Measurements from ENCODE around the gene MICAL2.

The MICAL2 gene

GRCh38 chr11:12291766-12292165 is 181.4 kb downstream of the MICAL2 start:
- TF ChIP-seq CTCF (IDR thresholded peaks at IDR 0.05; ENCODE audit: low read depth, low read length, missing control alignments): no peak
- H3K4me3 ChIP-seq (ENCODE audit: low read depth, low read length): no peak overlapping the region
- DNase-seq (ENCODE audit: low read depth): no peak

- no peak overlapping the region for H3K4me3 ChIP-seq (ENCODE audit: low read depth, low read length)
- TF ChIP-seq CTCF (IDR thresholded peaks at IDR 0.05; ENCODE audit: low read depth, low read length, missing control alignments): no peak
- no peak for DNase-seq (ENCODE audit: low read depth)
These were observed 182.4 kb downstream of the MICAL2 start for GRCh38 chr11:12292766-12293165.

- H3K4me3 ChIP-seq (ENCODE audit: low read depth, low read length): no peak overlapping the region
- no peak for DNase-seq (ENCODE audit: low read depth)
- no peak for TF ChIP-seq CTCF (IDR thresholded peaks at IDR 0.05; ENCODE audit: low read depth, low read length, missing control alignments)
These were observed 183.1 kb downstream of the MICAL2 start for GRCh38 chr11:12293486-12293885.

GRCh38 chr11:12294613-12295012 is 184.2 kb downstream of the MICAL2 start:
- H3K4me3 ChIP-seq (ENCODE audit: low read depth, low read length): no peak overlapping the region
- DNase-seq (ENCODE audit: low read depth): no peak
- no peak for TF ChIP-seq CTCF (IDR thresholded peaks at IDR 0.05; ENCODE audit: low read depth, low read length, missing control alignments)

- H3K4me3 ChIP-seq (ENCODE audit: low read depth, low read length): no peak overlapping the region
- DNase-seq (ENCODE audit: low read depth): no peak
- TF ChIP-seq CTCF (IDR thresholded peaks at IDR 0.05; ENCODE audit: low read depth, low read length, missing control alignments): no peak
These were observed 185.6 kb downstream of the MICAL2 start for GRCh38 chr11:12295943-12296342.

- no peak for TF ChIP-seq CTCF (IDR thresholded peaks at IDR 0.05; ENCODE audit: low read depth, low read length, missing control alignments)
- no peak overlapping the region for H3K4me3 ChIP-seq (ENCODE audit: low read depth, low read length)
- no peak for DNase-seq (ENCODE audit: low read depth)
These were observed 188.2 kb downstream of the MICAL2 start for GRCh38 chr11:12298610-12299009.

- no peak for DNase-seq (ENCODE audit: low read depth)
- no peak overlapping the region for H3K4me3 ChIP-seq (ENCODE audit: low read depth, low read length)
- no peak for TF ChIP-seq CTCF (IDR thresholded peaks at IDR 0.05; ENCODE audit: low read depth, low read length, missing control alignments)
These were observed 191.0 kb downstream of the MICAL2 start for GRCh38 chr11:12301379-12301778.

Measured in GM12864 (cell line).